Measurements from ENCODE around the gene MYOZ1.
"Not testable (repeated sequence)": the region's sequence is repeated elsewhere in the genome, so short reads cannot be mapped to it uniquely, and the experiment has no call there.

MYOZ1 gene

GRCh38 chr10:73641328-73642060 lies at the start of gene MYOZ1:
TSS of gene MYOZ1 (minus strand) at chr10:73641474. CDS start at chr10:73640017, 1,457 bp downstream.
- no peak for DNase-seq (ENCODE audit: low read depth in 2 of 2)

GRCh38 chr10:73690755-73691154 lies 49.5 kb upstream of the MYOZ1 start:
- DNase-seq (ENCODE audit: low read depth in 2 of 2) = not testable (repeated sequence)

GRCh38 chr10:73689596-73689995 lies 48.3 kb upstream of the MYOZ1 start:
- DNase-seq (ENCODE audit: low read depth in 2 of 2) = not testable (repeated sequence)

GRCh38 chr10:73687641-73688040 lies 46.4 kb upstream of the MYOZ1 start:
- DNase-seq (ENCODE audit: low read depth in 2 of 2) = not testable (repeated sequence)

- DNase-seq (ENCODE audit: low read depth in 2 of 2) = not testable (repeated sequence)
These were observed 33.3 kb upstream of the MYOZ1 start for GRCh38 chr10:73674546-73674945.

- not testable (repeated sequence) for DNase-seq (ENCODE audit: low read depth in 2 of 2)
These were observed 27.1 kb upstream of the MYOZ1 start for GRCh38 chr10:73668378-73668777.

- DNase-seq (ENCODE audit: low read depth in 2 of 2) = not testable (repeated sequence)
These were observed 25.0 kb upstream of the MYOZ1 start for GRCh38 chr10:73666153-73666809.

GRCh38 chr10:73665581-73665980 lies 24.3 kb upstream of the MYOZ1 start:
- DNase-seq (ENCODE audit: low read depth in 2 of 2) = not testable (repeated sequence)

- not testable (repeated sequence) for DNase-seq (ENCODE audit: low read depth in 2 of 2)
These were observed 23.1 kb upstream of the MYOZ1 start for GRCh38 chr10:73664156-73665040.

- DNase-seq (ENCODE audit: low read depth in 2 of 2) = not testable (repeated sequence)
These were observed 22.3 kb upstream of the MYOZ1 start for GRCh38 chr10:73663621-73664020.

GRCh38 chr10:73662705-73663104 lies 21.4 kb upstream of the MYOZ1 start:
- DNase-seq (ENCODE audit: low read depth in 2 of 2) = not testable (repeated sequence)

GRCh38 chr10:73655990-73656298 lies 14.7 kb upstream of the MYOZ1 start, which contains the start of gene SYNPO2L:
TSS of gene SYNPO2L (minus strand) at chr10:73656029. CDS start at chr10:73655922, 107 bp downstream.
- no peak for DNase-seq (ENCODE audit: low read depth in 2 of 2)

GRCh38 chr10:73655257-73655989 lies 14.1 kb upstream of the MYOZ1 start:
- DNase-seq (ENCODE audit: low read depth in 2 of 2) = no peak

GRCh38 chr10:73653701-73654100 lies 12.4 kb upstream of the MYOZ1 start:
- no peak for DNase-seq (ENCODE audit: low read depth in 2 of 2)

- DNase-seq (ENCODE audit: low read depth in 2 of 2) = no peak
These were observed 11.9 kb upstream of the MYOZ1 start for GRCh38 chr10:73653195-73653594.

- no peak for DNase-seq (ENCODE audit: low read depth in 2 of 2)
These were observed 9.5 kb upstream of the MYOZ1 start for GRCh38 chr10:73650537-73651331.

GRCh38 chr10:73649876-73650536 lies 8.7 kb upstream of the MYOZ1 start:
- no peak for DNase-seq (ENCODE audit: low read depth in 2 of 2)

- DNase-seq (ENCODE audit: low read depth in 2 of 2) = no peak
These were observed 7.9 kb upstream of the MYOZ1 start for GRCh38 chr10:73648975-73649829.

Data from stimulated activated CD8-positive, alpha-beta memory T cell treated with anti-CD3 and anti-CD28 coated beads, Interleukin-15, amount 100 ng/mL, for 48 hours (primary cell).